Heart left ventricle (tissue), 13 donors: ENCODE data around the gene ZNF440.

Experiments
- CTCF ChIP-seq, 12 donors: fragments of 200-600 bp; sonication (generic) in 4 of 12; IDR thresholded peaks; one replicate each; pipeline versions ENCODE4 v1.5.0 to v1.8.0; 2018 to 2022; ENCODE audit warnings: antibody characterized with exemption in 12 of 12, mild to moderate bottlenecking in 5 of 12
- POLR2A ChIP-seq, 2 donors: fragments of 450-650 bp; IDR thresholded peaks; one replicate each; pipeline ENCODE4 v1.6.1; 2017; ENCODE audit warnings: antibody characterized with exemption in 2 of 2, mild to moderate bottlenecking in 2 of 2, moderate library complexity in 2 of 2
- donor health status: ischemic (EF 13 %, LVEDD 7.1; RV severe dilation, severe dysfunction).
- donor health status: DM: no; HTN: yes; CAD: no.
- donor health status: DM: no; HTN: no; CAD: no.
- donor health status: ischemic (EF 25% LVEDD 6.9; RV normal size, moderate dysfunction).
- donor health status: ischemic (EF 25% LVEDD 5.7; RV mildly dilated, moderate dysfunction).
- donor health status: ischemic (EF 35%, LVEDD 5.7; RV mildly dilated, moderate dysfunction).
- donor health status: nonischemic (EF 11% LVEDD 7.7; RV severe dilation, severe dysfunction).
- donor health status: DM: yes; HTN: yes; CAD: no.
- donor health status: PGD.
- donor health status: ischemic (EF 29% LVEDD 5.4; RV normal size, mild dysfunction).
- donor health status: nonischemic (EF 23%, LVEDD 6.1; RV moderate dilation, normal function).

- TF ChIP-seq CTCF (IDR thresholded peaks at IDR 0.05), result no peak
- no peak for TF ChIP-seq POLR2A (IDR thresholded peaks at IDR 0.05)
Measured at GRCh38 chr19:11868188-11868587, 54.1 kb downstream of the ZNF440 start.
